ENCODE measurements around the gene TSPAN1.

The TSPAN1 gene

DNA sequence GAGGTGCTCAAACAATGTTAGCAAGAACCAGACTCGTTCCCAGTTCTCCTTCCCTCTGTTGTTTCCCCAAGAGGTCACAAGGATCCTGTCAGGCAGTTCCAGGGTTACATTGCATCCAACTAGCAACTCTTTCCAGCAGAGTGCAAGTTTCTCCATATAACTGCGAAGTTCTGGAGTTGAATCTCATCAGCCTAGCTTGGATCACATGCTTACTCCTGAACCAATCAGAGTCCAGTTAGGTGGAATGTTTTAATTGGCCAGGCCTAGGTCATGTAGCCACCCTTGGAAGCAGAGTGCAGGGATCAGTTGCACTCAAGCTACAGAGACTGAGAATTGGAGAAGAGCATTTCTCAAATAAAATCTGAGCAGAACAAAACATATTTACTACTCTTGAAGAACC lies 26.6 kb upstream of the TSPAN1 start:
- TF ChIP-seq, protein P1, sequence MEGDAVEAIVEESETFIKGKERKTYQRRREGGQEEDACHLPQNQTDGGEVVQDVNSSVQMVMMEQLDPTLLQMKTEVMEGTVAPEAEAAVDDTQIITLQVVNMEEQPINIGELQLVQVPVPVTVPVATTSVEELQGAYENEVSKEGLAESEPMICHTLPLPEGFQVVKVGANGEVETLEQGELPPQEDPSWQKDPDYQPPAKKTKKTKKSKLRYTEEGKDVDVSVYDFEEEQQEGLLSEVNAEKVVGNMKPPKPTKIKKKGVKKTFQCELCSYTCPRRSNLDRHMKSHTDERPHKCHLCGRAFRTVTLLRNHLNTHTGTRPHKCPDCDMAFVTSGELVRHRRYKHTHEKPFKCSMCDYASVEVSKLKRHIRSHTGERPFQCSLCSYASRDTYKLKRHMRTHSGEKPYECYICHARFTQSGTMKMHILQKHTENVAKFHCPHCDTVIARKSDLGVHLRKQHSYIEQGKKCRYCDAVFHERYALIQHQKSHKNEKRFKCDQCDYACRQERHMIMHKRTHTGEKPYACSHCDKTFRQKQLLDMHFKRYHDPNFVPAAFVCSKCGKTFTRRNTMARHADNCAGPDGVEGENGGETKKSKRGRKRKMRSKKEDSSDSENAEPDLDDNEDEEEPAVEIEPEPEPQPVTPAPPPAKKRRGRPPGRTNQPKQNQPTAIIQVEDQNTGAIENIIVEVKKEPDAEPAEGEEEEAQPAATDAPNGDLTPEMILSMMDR (IDR thresholded peaks at IDR 0.05; ENCODE audit: borderline replicate concordance, insufficient read depth, low read depth, low read length) = no peak
- H3K4me3 ChIP-seq (ENCODE audit: low read depth, low read length) = no peak overlapping the region

DNA sequence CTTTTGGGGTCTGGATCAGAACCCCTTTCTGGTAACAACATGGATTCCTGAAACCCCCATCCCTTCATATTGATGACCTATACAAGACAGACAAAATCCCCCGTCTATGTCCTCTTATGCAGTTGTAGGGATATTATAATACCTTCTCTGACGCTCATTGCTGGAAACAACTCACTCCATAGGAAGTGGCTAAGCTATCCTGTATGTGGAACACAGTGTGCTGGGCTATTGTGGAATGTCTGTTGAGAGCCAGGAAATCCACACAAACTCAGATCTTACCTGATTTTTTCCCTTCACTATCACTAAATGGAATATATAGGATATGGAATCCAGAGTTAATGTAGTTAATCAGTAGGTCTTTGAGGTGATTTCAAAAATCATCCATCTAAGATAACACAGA lies 24.8 kb upstream of the TSPAN1 start:
- TF ChIP-seq, protein P1 (IDR thresholded peaks at IDR 0.05; ENCODE audit: borderline replicate concordance, insufficient read depth, low read depth, low read length) = no peak
- H3K4me3 ChIP-seq (ENCODE audit: low read depth, low read length) = no peak overlapping the region

DNA sequence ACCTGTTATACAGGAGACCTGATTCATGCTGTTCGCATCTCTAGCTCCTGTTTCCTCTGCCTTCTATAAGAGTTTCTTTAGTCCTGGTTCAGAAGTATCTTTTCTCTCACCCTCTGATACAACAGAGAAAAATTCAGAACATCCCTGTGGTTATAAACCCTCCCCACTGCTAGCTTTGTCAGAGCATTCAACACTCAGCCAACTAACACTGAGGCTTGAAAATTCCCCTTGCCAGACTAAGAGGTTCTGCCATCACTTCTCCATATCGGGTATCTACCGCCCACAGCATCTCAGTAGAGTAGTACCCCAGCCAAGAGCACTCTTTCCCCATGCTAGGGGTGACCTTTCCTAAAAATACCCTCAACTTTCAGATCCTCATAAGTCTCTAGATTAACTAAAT lies 22.9 kb upstream of the TSPAN1 start:
- TF ChIP-seq, protein P1 (IDR thresholded peaks at IDR 0.05; ENCODE audit: borderline replicate concordance, insufficient read depth, low read depth, low read length) = no peak
- no peak overlapping the region for H3K4me3 ChIP-seq (ENCODE audit: low read depth, low read length)

DNA sequence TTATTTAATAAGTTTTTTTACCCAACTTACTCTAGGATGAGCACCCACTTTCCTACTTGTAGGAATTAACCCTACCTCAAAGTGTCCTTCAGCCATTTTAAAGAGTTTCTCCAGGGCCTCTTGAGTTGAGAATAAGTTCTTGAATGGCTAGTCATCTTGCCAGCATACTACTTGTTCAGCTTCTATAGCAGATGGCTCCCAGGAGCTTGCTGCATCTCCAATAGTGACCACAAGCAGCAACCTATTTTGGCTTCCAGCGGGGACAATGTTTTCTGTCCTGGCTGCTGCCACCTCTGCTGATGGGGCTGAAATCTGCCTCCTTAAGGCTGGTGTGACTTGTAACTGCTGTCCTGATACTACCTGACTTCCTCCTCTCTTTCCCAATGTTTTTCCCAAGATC lies 21.7 kb upstream of the TSPAN1 start:
- TF ChIP-seq, protein P1 (IDR thresholded peaks at IDR 0.05; ENCODE audit: borderline replicate concordance, insufficient read depth, low read depth, low read length) = no peak
- H3K4me3 ChIP-seq (ENCODE audit: low read depth, low read length) = no peak overlapping the region

DNA sequence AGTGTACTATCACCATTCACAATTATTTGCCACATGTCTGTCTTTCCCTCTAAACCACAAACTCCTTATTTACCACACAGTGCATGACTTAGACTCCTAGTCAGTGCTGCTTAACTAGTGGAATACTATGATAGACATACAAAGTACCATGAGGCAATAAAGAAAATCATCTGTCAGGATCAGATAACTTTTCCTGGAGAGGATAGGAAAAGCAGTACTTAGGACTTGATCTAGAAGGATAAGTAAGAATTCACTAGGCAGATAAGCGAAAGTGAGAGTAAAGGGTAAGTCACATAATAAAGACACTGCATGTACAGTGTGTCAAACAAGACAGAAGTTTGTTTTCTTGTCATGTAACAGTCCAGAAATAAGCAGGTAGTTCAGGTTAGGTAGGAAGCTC lies 21.2 kb upstream of the TSPAN1 start:
- TF ChIP-seq, protein P1 (IDR thresholded peaks at IDR 0.05; ENCODE audit: borderline replicate concordance, insufficient read depth, low read depth, low read length) = no peak

DNA sequence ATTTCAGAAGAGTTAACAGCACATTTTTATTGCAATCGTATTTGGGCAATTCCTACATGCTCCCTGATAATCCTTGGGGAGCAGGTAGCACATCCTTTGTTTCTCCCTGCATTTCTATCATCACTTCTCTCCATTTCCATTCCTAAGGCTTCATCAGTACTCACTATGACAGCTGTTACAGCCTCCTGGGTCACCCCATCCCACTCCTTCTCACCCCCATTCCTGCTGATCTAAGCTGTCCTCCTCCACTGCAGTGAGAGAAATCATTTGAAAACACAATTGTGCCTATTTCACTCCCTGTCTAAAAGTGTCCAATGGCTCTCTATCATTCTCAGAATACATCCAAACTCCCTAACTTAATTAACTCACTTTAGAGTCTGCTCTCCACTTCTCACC lies 17.0 kb upstream of the TSPAN1 start:
- no peak overlapping the region for H3K4me3 ChIP-seq (ENCODE audit: low read depth, low read length)
- TF ChIP-seq, protein P1 (IDR thresholded peaks at IDR 0.05; ENCODE audit: borderline replicate concordance, insufficient read depth, low read depth, low read length) = no peak

More for the DNA sequence above, 21.2 kb upstream of the TSPAN1 start:
- no peak overlapping the region for H3K4me3 ChIP-seq (ENCODE audit: low read depth, low read length)

DNA sequence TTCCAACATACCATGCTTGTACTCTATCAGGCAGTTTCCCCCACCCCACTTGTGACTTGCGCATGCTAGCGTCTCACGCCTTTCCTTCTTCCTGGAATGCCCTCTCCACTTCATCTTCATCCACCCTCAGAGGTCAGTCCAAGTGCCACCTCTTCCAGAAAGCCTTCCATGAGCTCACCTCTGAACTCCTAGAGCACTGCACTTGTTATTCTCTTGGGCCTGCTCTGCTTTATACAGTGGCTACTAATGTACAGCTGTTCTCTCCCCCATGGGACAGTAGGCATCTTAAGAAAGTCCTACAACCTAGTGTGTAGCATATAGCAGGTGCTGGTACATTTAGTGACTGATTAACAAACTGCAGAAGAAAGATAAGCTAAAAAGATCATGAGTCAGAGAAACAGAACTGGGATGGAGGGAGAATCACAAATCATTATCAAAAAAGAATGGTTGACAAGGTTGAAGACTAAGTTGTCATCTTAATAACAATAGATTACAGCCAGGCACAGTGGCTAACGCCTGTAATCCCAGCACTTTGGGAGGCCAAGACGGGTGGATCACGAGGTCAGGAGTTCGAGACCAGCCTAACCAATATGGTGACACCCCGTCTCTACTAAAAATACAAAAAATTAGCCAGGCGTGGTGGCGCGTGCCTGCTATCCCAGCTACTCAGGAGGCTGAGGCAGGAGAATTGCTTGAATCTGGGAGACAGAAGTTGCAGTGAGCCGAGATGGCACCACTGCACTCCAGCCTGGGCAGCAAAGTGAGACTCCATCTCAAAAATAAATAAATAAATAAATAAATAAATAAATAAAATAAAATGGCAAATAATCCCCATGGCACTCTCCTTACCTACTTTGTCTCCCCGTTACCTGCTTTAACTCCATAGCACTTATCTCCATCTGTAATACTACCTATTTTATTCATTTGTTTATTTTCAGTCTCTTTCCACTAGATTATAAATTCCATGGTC lies 16.3 kb upstream of the TSPAN1 start:
- TF ChIP-seq, protein P1 (IDR thresholded peaks at IDR 0.05; ENCODE audit: borderline replicate concordance, insufficient read depth, low read depth, low read length) = no peak
- no peak overlapping the region for H3K4me3 ChIP-seq (ENCODE audit: low read depth, low read length)
